Muscle layer of colon (tissue), 2 donors: ENCODE results near the gene BCKDHB.

Source experiments
- H3K27ac ChIP-seq: one replicate; pipeline ENCODE4 v1.7.0; 2013; ENCODE audit warnings: low read depth, mild to moderate bottlenecking, low read length, moderate library complexity
- H3K27me3 ChIP-seq, 2 donors: one replicate each; pipeline ENCODE4 v1.7.0; 2013; ENCODE audit warnings: low read length in 2 of 2, mild to moderate bottlenecking in 2 of 2; ENCODE audit not compliant: insufficient read depth in 2 of 2, control insufficient read depth in 1 of 2
- H3K36me3 ChIP-seq: one replicate; pipeline ENCODE4 v1.7.0; 2013; ENCODE audit warnings: mild to moderate bottlenecking, low read length; ENCODE audit not compliant: insufficient read depth
- H3K4me1 ChIP-seq: one replicate; pipeline ENCODE4 v1.7.0; 2013; ENCODE audit warnings: mild to moderate bottlenecking, low read length; ENCODE audit not compliant: insufficient read depth
- H3K4me3 ChIP-seq, 2 donors: one replicate each; pipeline ENCODE4 v1.7.0; 2013; ENCODE audit warnings: low read length in 2 of 2, low read depth in 1 of 2, mild to moderate bottlenecking in 1 of 2, moderate library complexity in 1 of 2
- H3K9ac ChIP-seq: one replicate; pipeline ENCODE4 v1.7.0; 2013; ENCODE audit warnings: low read length
- H3K9me3 ChIP-seq: one replicate; pipeline ENCODE4 v1.7.0; 2013; ENCODE audit warnings: mild to moderate bottlenecking, low read length
- donor health status: abdominal sarcoma.
- donor health status: Adenocarcinoma of cecum.

The BCKDHB gene

GRCh38 chr6:80182308-80182707 lies 75.8 kb downstream of the BCKDHB start:
- H3K27ac ChIP-seq, result no peak overlapping the region
- no peaks in the 10 kb centered on the region for H3K9me3 ChIP-seq
- H3K4me3 ChIP-seq, result no peak overlapping the region
- H3K4me1 ChIP-seq, result no peaks in the 10 kb centered on the region
- no peaks in the 10 kb centered on the region for H3K27me3 ChIP-seq
- H3K9ac ChIP-seq, result no peak overlapping the region
- H3K36me3 ChIP-seq, result no peaks in the 10 kb centered on the region

- Histone ChIP-seq H3K27me3 (no peaks in the 10 kb centered on the region), H3K4me1 (no peaks in the 10 kb centered on the region), H3K27ac (no peak overlapping the region), H3K4me3 (no peak overlapping the region), H3K9me3 (no peaks in the 10 kb centered on the region), H3K36me3 (no peaks in the 10 kb centered on the region), H3K9ac (no peak overlapping the region)
Observed at GRCh38 chr6:80183019-80183795, 76.7 kb downstream of the BCKDHB start.

- Histone ChIP-seq H3K36me3 (no peaks in the 10 kb centered on the region), H3K4me1 (no peaks in the 10 kb centered on the region), H3K4me3 (no peak overlapping the region), H3K27me3 (no peaks in the 10 kb centered on the region), H3K9ac (no peak overlapping the region), H3K27ac (no peak overlapping the region), H3K9me3 (no peaks in the 10 kb centered on the region)
Observed at GRCh38 chr6:80185492-80185891, 79.0 kb downstream of the BCKDHB start.

- no peak overlapping the region for H3K27ac ChIP-seq
- no peaks in the 10 kb centered on the region for H3K4me1 ChIP-seq
Observed at GRCh38 chr6:80186082-80186481, 79.6 kb downstream of the BCKDHB start.

GRCh38 chr6:80196906-80197305 lies 90.4 kb downstream of the BCKDHB start:
- H3K9ac ChIP-seq, result no peak overlapping the region
- H3K9me3 ChIP-seq, result no peaks in the 10 kb centered on the region
- H3K27me3 ChIP-seq, result no peaks in the 10 kb centered on the region
- H3K27ac ChIP-seq, result no peak overlapping the region
- no peak overlapping the region for H3K4me3 ChIP-seq
- H3K36me3 ChIP-seq, result no peaks in the 10 kb centered on the region
- H3K4me1 ChIP-seq, result peaks cover 8% of the 10 kb centered on the region

More at GRCh38 chr6:80186082-80186481, 79.6 kb downstream of the BCKDHB start:
- H3K4me3 ChIP-seq, result no peak overlapping the region
- no peaks in the 10 kb centered on the region for H3K27me3 ChIP-seq
- no peaks in the 10 kb centered on the region for H3K36me3 ChIP-seq
- H3K9ac ChIP-seq, result no peak overlapping the region
- H3K9me3 ChIP-seq, result no peaks in the 10 kb centered on the region

GRCh38 chr6:80197474-80197873 lies 91.0 kb downstream of the BCKDHB start:
- Histone ChIP-seq H3K4me1 (peaks cover 8% of the 10 kb centered on the region), H3K27me3 (no peaks in the 10 kb centered on the region), H3K36me3 (no peaks in the 10 kb centered on the region), H3K9me3 (no peaks in the 10 kb centered on the region), H3K27ac (no peak overlapping the region), H3K9ac (no peak overlapping the region), H3K4me3 (no peak overlapping the region)

- H3K9me3 ChIP-seq, result no peaks in the 10 kb centered on the region
- H3K27me3 ChIP-seq, result no peaks in the 10 kb centered on the region
- peaks cover 8% of the 10 kb centered on the region for H3K4me1 ChIP-seq
- H3K36me3 ChIP-seq, result no peaks in the 10 kb centered on the region
- no peak overlapping the region for H3K4me3 ChIP-seq
- no peak overlapping the region for H3K27ac ChIP-seq
- H3K9ac ChIP-seq, result no peak overlapping the region
Observed at GRCh38 chr6:80197986-80198385, 91.5 kb downstream of the BCKDHB start.

GRCh38 chr6:80203283-80203682 lies 96.8 kb downstream of the BCKDHB start:
- Histone ChIP-seq H3K27me3 (no peaks in the 10 kb centered on the region), H3K9me3 (no peaks in the 10 kb centered on the region), H3K4me1 (no peaks in the 10 kb centered on the region), H3K9ac (no peak overlapping the region), H3K4me3 (no peak overlapping the region), H3K36me3 (no peaks in the 10 kb centered on the region), H3K27ac (no peak overlapping the region)

GRCh38 chr6:80205404-80205803 lies 98.9 kb downstream of the BCKDHB start:
- Histone ChIP-seq H3K4me3 (no peak overlapping the region), H3K27ac (no peak overlapping the region), H3K9ac (no peak overlapping the region), H3K4me1 (peaks cover 7% of the 10 kb centered on the region), H3K36me3 (no peaks in the 10 kb centered on the region), H3K9me3 (no peaks in the 10 kb centered on the region), H3K27me3 (no peaks in the 10 kb centered on the region)

GRCh38 chr6:80206758-80207157 lies 100.3 kb downstream of the BCKDHB start:
- no peak overlapping the region for H3K27ac ChIP-seq
- H3K9ac ChIP-seq, result no peak overlapping the region
- no peak overlapping the region for H3K4me3 ChIP-seq
- no peaks in the 10 kb centered on the region for H3K9me3 ChIP-seq
- no peaks in the 10 kb centered on the region for H3K27me3 ChIP-seq
- peaks cover 20% of the 10 kb centered on the region for H3K4me1 ChIP-seq
- H3K36me3 ChIP-seq, result no peaks in the 10 kb centered on the region

GRCh38 chr6:80209430-80209829 lies 103.0 kb downstream of the BCKDHB start:
- H3K4me3 ChIP-seq, result no peak overlapping the region
- no peaks in the 10 kb centered on the region for H3K36me3 ChIP-seq
- H3K9me3 ChIP-seq, result no peaks in the 10 kb centered on the region
- no peak overlapping the region for H3K27ac ChIP-seq
- H3K27me3 ChIP-seq, result no peaks in the 10 kb centered on the region
- no peak overlapping the region for H3K9ac ChIP-seq
- H3K4me1 ChIP-seq, result peaks cover 35% of the 10 kb centered on the region

GRCh38 chr6:80210618-80211017 lies 104.1 kb downstream of the BCKDHB start:
- Histone ChIP-seq H3K9me3 (no peaks in the 10 kb centered on the region), H3K9ac (no peak overlapping the region), H3K4me1 (peaks cover 35% of the 10 kb centered on the region), H3K27ac (peak overlapping the region; percentile 35), H3K27me3 (no peaks in the 10 kb centered on the region), H3K36me3 (no peaks in the 10 kb centered on the region), H3K4me3 (peak overlapping the region in 1 of 2 donors; percentile 15)
